Neuronal stem cell (in vitro differentiated cells): Measurements from ENCODE around the gene CCDC87.

Experiments
- DNase-seq: peaks from one replicate; pipeline ENCODE4 v3.0.0-alpha.2; 2013; ENCODE audit warnings: low spot score
- H2AFZ ChIP-seq: one replicate; pipeline ENCODE4 v1.6.1; 2013; ENCODE audit warnings: mild to moderate bottlenecking, low read length, inconsistent platforms
- H2AK5ac ChIP-seq: 2 replicates; pipeline ENCODE4 v1.6.1; 2013; ENCODE audit warnings: low read depth, mild to moderate bottlenecking, inconsistent platforms, low read length, moderate library complexity, mixed read lengths
- H2BK120ac ChIP-seq: 2 replicates; pipeline ENCODE4 v1.6.1; 2013; ENCODE audit warnings: low read depth, mild to moderate bottlenecking, inconsistent platforms, low read length, moderate library complexity, mixed read lengths
- H2BK12ac ChIP-seq: one replicate; pipeline ENCODE4 v1.6.1; 2013; ENCODE audit warnings: low read length, inconsistent platforms
- H2BK15ac ChIP-seq: 2 replicates; pipeline ENCODE4 v1.6.1; 2013; ENCODE audit warnings: mild to moderate bottlenecking, low read length, inconsistent platforms, mixed read lengths
- H2BK5ac ChIP-seq: one replicate; pipeline ENCODE4 v1.6.1; 2013; ENCODE audit warnings: inconsistent platforms, mild to moderate bottlenecking, low read length, moderate library complexity
- H3K14ac ChIP-seq: one replicate; pipeline ENCODE4 v1.6.1; 2013; ENCODE audit warnings: low read length, inconsistent platforms
- H3K18ac ChIP-seq: 2 replicates; pipeline ENCODE4 v1.6.1; 2013; ENCODE audit warnings: low read length, inconsistent platforms
- H3K23ac ChIP-seq: 2 replicates; pipeline ENCODE4 v1.6.1; 2013; ENCODE audit warnings: low read depth, mild to moderate bottlenecking, mixed read lengths, low read length, inconsistent platforms; ENCODE audit not compliant: poor library complexity
- H3K27ac ChIP-seq: replicated peaks from 3 replicates; pipeline ENCODE4 v1.5.1; 2013; ENCODE audit warnings: low read length, inconsistent platforms
- H3K27me3 ChIP-seq, 3 experiments: 2 replicates each; pipeline ENCODE4 v1.6.1; 2013; ENCODE audit warnings: low read length in 3 of 3, mild to moderate bottlenecking in 2 of 3, inconsistent platforms in 1 of 3, low read depth in 1 of 3, mixed read lengths in 1 of 3, moderate library complexity in 1 of 3; ENCODE audit not compliant: control insufficient read depth in 3 of 3, insufficient read depth in 3 of 3
- H3K36me3 ChIP-seq, 2 donors: replicated peaks in 1 of 2; 2 replicates each; pipeline ENCODE4 v1.6.1; 2013; ENCODE audit warnings: low read length in 2 of 2; ENCODE audit not compliant: control insufficient read depth in 2 of 2, insufficient read depth in 2 of 2
- H3K4ac ChIP-seq: 2 replicates; pipeline ENCODE4 v1.6.1; 2013; ENCODE audit warnings: inconsistent platforms, mild to moderate bottlenecking, low read length, moderate library complexity
- H3K4me1 ChIP-seq, 2 donors: 1 replicate in 1 of 2; 2 replicates in 1 of 2; pipeline ENCODE4 v1.6.1; 2013; ENCODE audit warnings: low read length in 2 of 2, low read depth in 1 of 2; ENCODE audit not compliant: control insufficient read depth in 2 of 2, insufficient read depth in 1 of 2
- H3K4me2 ChIP-seq: one replicate; pipeline ENCODE4 v1.6.1; 2013; ENCODE audit warnings: mild to moderate bottlenecking, low read length, inconsistent platforms; ENCODE audit not compliant: insufficient read depth, poor library complexity, severe bottlenecking
- H3K4me3 ChIP-seq, 2 donors: 2 replicates each; pipeline ENCODE4 v1.5.1; 2013; ENCODE audit warnings: low read length in 2 of 2, mild to moderate bottlenecking in 2 of 2, inconsistent platforms in 1 of 2, moderate library complexity in 1 of 2
- H3K79me1 ChIP-seq: one replicate; pipeline ENCODE4 v1.6.1; 2013; ENCODE audit warnings: low read depth, mild to moderate bottlenecking, inconsistent platforms, low read length, moderate library complexity
- H3K9ac ChIP-seq: one replicate; pipeline ENCODE4 v1.6.1; 2013; ENCODE audit warnings: mild to moderate bottlenecking, low read depth, low read length, inconsistent platforms; ENCODE audit not compliant: poor library complexity
- H3K9me3 ChIP-seq, 2 donors: replicated peaks in 1 of 2; 2 replicates each; pipeline versions ENCODE3 to v1.6.1; 2013; ENCODE audit warnings: low read length in 2 of 2, mild to moderate bottlenecking in 2 of 2, inconsistent platforms in 1 of 2, low read depth in 1 of 2, mixed read lengths in 1 of 2, moderate library complexity in 1 of 2; ENCODE audit not compliant: control insufficient read depth in 2 of 2, insufficient read depth in 1 of 2
- H4K8ac ChIP-seq: one replicate; pipeline ENCODE4 v1.6.1; 2013; ENCODE audit warnings: low read depth, mild to moderate bottlenecking, inconsistent platforms, low read length, moderate library complexity
- H4K91ac ChIP-seq: one replicate; pipeline ENCODE4 v1.6.1; 2013; ENCODE audit warnings: low read length, low read depth, mild to moderate bottlenecking, inconsistent platforms; ENCODE audit not compliant: poor library complexity
- WGBS, 2 donors: extraction: QIAGEN DNeasy Blood & Tissue Kit; methylation state at CpG; one replicate each; pipeline ENCODE4 v1.1.7; 2013; ENCODE audit warnings: missing lambda C conversion rate in 2 of 2, mixed read lengths in 1 of 2; ENCODE audit not compliant: insufficient read length in 2 of 2, insufficient replicate concordance in 1 of 2; ENCODE audit errors: extremely low coverage in 2 of 2; 5-methylcytosine and 5-hydroxymethylcytosine counted together

Gene CCDC87

GRCh38 chr11:66600631-66601233 lies 7.9 kb upstream of the CCDC87 start:
- no peak overlapping the region for H2BK15ac ChIP-seq
- no peak overlapping the region for H3K14ac ChIP-seq
- no peak overlapping the region for H2BK120ac ChIP-seq
- H3K4me2 ChIP-seq: no peak overlapping the region
- peaks cover 33 to 71% of the 10 kb centered on the region in 2 donors for H3K36me3 ChIP-seq
- no peak overlapping the region for H2BK5ac ChIP-seq
- H2BK12ac ChIP-seq: no peak overlapping the region
- no CpG with 5 or more reads among the region's 4 CpGs for WGBS, 2 donors
- H4K91ac ChIP-seq: no peak overlapping the region
- DNase-seq: no peak
- no peak overlapping the region for H3K4me3 ChIP-seq
- H3K4ac ChIP-seq: no peak overlapping the region
- no peak overlapping the region for H2AFZ ChIP-seq
- H3K27me3 ChIP-seq: no peaks in the 10 kb centered on the region
- H3K23ac ChIP-seq: no peak overlapping the region
- H3K9me3 ChIP-seq: peaks cover 0 to 3% of the 10 kb centered on the region in 2 donors
- peaks cover 0 to 2% of the 10 kb centered on the region in 2 donors for H3K4me1 ChIP-seq
- H3K18ac ChIP-seq: no peak overlapping the region
- no peak overlapping the region for H4K8ac ChIP-seq
- no peak overlapping the region for H3K27ac ChIP-seq
- no peak overlapping the region for H3K9ac ChIP-seq
- H3K79me1 ChIP-seq: peaks cover 2% of the 10 kb centered on the region
- no peak overlapping the region for H2AK5ac ChIP-seq

- peaks cover 28 to 69% of the 10 kb centered on the region in 2 donors for H3K36me3 ChIP-seq
- no peak overlapping the region for H3K9ac ChIP-seq
- no peak overlapping the region for H2AK5ac ChIP-seq
- H3K79me1 ChIP-seq: peaks cover 2% of the 10 kb centered on the region
- no peak overlapping the region for H3K27ac ChIP-seq
- no peak overlapping the region for H4K91ac ChIP-seq
- no peak overlapping the region for H3K4me2 ChIP-seq
- no peak for DNase-seq
- H3K4ac ChIP-seq: no peak overlapping the region
- H3K27me3 ChIP-seq: no peaks in the 10 kb centered on the region
- H3K18ac ChIP-seq: no peak overlapping the region
- no peak overlapping the region for H2BK12ac ChIP-seq
- no peak overlapping the region for H2AFZ ChIP-seq
- H2BK120ac ChIP-seq: no peak overlapping the region
- H3K9me3 ChIP-seq: peaks cover 0 to 3% of the 10 kb centered on the region in 2 donors
- peaks cover 0 to 7% of the 10 kb centered on the region in 2 donors for H3K4me1 ChIP-seq
- H4K8ac ChIP-seq: no peak overlapping the region
- H3K14ac ChIP-seq: no peak overlapping the region
- no CpG with 5 or more reads among the region's 2 CpGs for WGBS, 2 donors
- no peak overlapping the region for H2BK15ac ChIP-seq
- no peak overlapping the region for H3K23ac ChIP-seq
- H3K4me3 ChIP-seq: no peak overlapping the region
- no peak overlapping the region for H2BK5ac ChIP-seq
Measured at GRCh38 chr11:66600219-66600618, 7.4 kb upstream of the CCDC87 start.

GRCh38 chr11:66598993-66599392 lies 6.1 kb upstream of the CCDC87 start:
- H3K27ac ChIP-seq: no peak overlapping the region
- no peak for DNase-seq
- H2BK15ac ChIP-seq: no peak overlapping the region
- H3K36me3 ChIP-seq: peaks cover 19 to 57% of the 10 kb centered on the region in 2 donors
- H2BK120ac ChIP-seq: no peak overlapping the region
- no peak overlapping the region for H4K8ac ChIP-seq
- no peaks in the 10 kb centered on the region for H3K27me3 ChIP-seq
- no peak overlapping the region for H3K4me2 ChIP-seq
- no peak overlapping the region for H3K18ac ChIP-seq
- H2AK5ac ChIP-seq: no peak overlapping the region
- H2BK12ac ChIP-seq: no peak overlapping the region
- no peak overlapping the region for H3K9ac ChIP-seq
- WGBS, 2 donors: no CpG with 5 or more reads among the region's 6 CpGs
- H2BK5ac ChIP-seq: no peak overlapping the region
- peaks cover 0 to 3% of the 10 kb centered on the region in 2 donors for H3K9me3 ChIP-seq
- no peak overlapping the region for H3K4ac ChIP-seq
- no peak overlapping the region for H3K4me3 ChIP-seq
- H4K91ac ChIP-seq: no peak overlapping the region
- no peak overlapping the region for H2AFZ ChIP-seq
- peaks cover 0 to 11% of the 10 kb centered on the region in 2 donors for H3K4me1 ChIP-seq
- H3K79me1 ChIP-seq: peaks cover 2% of the 10 kb centered on the region
- no peak overlapping the region for H3K23ac ChIP-seq
- no peak overlapping the region for H3K14ac ChIP-seq

GRCh38 chr11:66595245-66595904 lies 2.5 kb upstream of the CCDC87 start:
- Histone ChIP-seq H4K91ac (no peak overlapping the region), H2AFZ (no peak overlapping the region), H3K79me1 (peaks cover 6% of the 10 kb centered on the region), H3K4me1 (peaks cover 11 to 16% of the 10 kb centered on the region in 2 donors), H2BK12ac (no peak overlapping the region), H3K4me3 (no peak overlapping the region), H3K4ac (no peak overlapping the region), H2BK120ac (no peak overlapping the region), H2AK5ac (no peak overlapping the region), H3K27ac (no peak overlapping the region), H3K9ac (no peak overlapping the region), H3K14ac (no peak overlapping the region), H4K8ac (no peak overlapping the region), H3K18ac (no peak overlapping the region), H3K4me2 (no peak overlapping the region), H3K27me3 (no peaks in the 10 kb centered on the region), H3K23ac (no peak overlapping the region), H2BK15ac (no peak overlapping the region), H2BK5ac (no peak overlapping the region), H3K36me3 (peaks cover 10 to 30% of the 10 kb centered on the region in 2 donors), H3K9me3 (peaks cover 18 to 20% of the 10 kb centered on the region in 2 donors)
- no CpG with 5 or more reads among the region's 5 CpGs for WGBS, 2 donors
- DNase-seq: no peak
